ENCODE data around the gene HOXA3.

The HOXA3 gene

DNA sequence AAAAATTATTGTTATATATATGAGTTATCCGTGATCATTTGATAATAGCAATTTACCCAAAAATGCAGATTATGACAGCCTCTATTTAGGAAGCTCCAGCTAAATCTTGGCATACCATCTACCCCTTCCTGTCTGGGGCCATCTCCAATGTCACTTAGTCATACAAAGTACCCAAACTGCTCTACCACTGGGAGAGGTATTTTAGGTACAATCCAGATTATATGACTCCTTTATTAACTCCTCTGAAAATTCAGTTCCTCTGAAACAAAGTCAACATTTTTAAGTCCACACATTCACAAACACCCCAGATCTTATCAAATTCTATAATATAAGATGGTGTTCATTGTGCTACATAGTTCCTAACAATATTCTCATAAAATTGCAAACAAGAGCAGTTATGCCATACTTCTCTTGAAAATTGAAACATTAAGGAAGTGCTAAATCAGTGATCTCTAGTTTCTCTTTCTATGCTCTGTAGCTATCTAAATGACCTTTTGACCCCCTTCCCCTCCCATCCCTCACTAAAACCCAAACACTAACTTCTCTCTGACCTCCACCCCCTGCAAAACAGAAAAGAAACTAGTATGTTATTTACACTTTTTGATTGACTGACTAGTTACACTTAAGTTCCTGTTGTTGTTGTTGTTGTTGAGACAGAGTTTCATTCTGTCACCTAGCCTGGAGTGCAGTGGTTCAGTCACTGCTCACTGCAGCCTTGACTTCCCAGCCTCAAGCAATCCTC lies 73.0 kb downstream of the HOXA3 start:
- DNase-seq, result no peak

GRCh38 chr7:27078616-27079233 lies 73.7 kb downstream of the HOXA3 start:
- no peak for DNase-seq

- DNase-seq, result no peak
Measured at GRCh38 chr7:27073076-27073475, 79.3 kb downstream of the HOXA3 start.

GRCh38 chr7:27071622-27072390 lies 80.6 kb downstream of the HOXA3 start:
- no peak for DNase-seq

DNA sequence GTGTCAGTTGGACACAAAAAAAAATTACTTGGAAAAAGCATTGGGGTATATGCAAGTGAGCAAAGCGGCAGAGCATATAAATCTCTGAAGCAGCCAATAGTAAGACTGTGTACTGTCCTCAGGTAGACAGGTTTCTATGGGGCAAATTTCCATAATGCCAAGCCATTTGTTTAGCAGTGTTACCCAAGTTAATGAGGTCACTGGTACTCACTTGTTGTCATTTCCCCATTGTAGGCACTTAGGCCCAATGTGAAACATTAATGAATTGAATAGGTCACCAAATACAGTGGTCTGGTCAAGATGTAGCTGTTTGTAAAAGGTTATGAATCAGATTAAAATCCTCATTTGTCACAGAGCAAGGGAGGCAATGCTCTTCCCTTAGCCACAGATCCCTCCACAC lies 84.1 kb downstream of the HOXA3 start:
- DNase-seq, result no peak

DNA sequence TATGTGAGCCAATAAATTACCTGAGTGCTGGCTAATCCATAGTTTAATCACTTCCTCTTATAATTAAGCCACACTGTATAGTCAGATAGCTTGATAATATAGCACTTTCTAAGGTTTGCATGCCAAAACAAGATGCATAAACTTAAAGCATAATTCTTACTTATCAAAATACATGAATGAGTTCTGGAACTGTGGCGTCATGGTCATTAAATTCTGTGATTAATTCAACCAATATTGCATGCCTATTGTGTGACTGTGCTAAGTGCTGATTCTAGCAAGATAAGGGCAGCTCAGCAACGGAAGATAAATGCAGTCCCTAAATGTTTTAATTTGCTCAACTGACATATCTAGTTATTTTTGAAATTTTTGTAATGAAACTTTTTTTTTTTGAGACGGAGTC lies 86.2 kb downstream of the HOXA3 start:
- DNase-seq, result no peak

GRCh38 chr7:27065709-27066108 lies 86.7 kb downstream of the HOXA3 start:
- DNase-seq, result no peak

- DNase-seq, result no peak
Measured at GRCh38 chr7:27064661-27065060, 87.7 kb downstream of the HOXA3 start.

DNA sequence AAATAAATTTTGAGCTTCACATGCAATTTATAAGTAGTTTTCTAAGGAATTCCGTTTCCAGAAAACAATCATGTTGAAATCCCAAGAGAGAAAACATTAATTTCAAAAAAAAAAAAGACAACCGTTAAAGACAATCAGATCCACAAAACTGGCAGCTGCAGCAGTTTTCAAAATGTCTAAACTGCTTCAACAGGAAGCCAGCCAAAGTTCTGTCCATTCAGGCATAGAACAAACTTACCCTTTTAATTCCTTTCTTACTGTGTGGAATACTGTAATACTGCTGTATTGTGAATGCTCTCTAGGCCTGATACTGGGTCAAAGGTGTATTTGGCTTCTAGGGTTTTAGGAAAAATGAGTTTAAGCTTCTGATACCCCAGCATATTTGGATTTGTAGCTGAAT lies 88.2 kb downstream of the HOXA3 start:
- no peak for DNase-seq

DNA sequence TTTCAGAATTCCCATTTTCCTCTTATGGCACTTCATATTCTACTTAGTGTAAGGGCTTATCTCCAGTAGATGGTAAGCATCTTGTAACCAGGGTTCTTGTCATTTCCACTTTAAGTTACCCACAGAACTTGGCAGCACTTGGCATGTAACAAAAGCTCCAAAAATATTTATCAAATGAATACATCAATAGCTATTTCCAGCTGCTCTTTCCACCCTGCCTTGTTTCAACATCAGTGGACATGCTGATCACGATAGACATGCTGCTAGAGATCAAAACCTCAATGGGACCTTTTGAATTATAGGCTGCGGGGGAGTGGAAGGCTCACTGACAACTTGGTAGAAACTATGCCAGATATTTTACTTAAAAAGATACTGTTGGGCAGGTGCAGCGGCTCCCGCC lies 89.4 kb downstream of the HOXA3 start:
- no peak for DNase-seq

All from activated CD4-positive, alpha-beta T cell treated with anti-CD3 and anti-CD28 coated beads for 4 hours (primary cell).